GM21381 (cell line): ENCODE measurements around the gene CPM.

Experiments
- ATAC-seq: cut with Tn5 transposase; IDR thresholded peaks from one replicate; pipeline ENCODE4 v1.9.1; 2021; ENCODE audit warnings: mild to moderate bottlenecking, moderate library complexity; ENCODE audit not compliant: unreplicated experiment

CPM gene

GRCh38 chr12:68910128-68910527, 22.8 kb downstream of the CPM start:
- no peak for ATAC-seq

- no peak for ATAC-seq
Observed at GRCh38 chr12:68908076-68908475, 24.9 kb downstream of the CPM start.

GRCh38 chr12:68905733-68906132, 27.2 kb downstream of the CPM start:
- no peak for ATAC-seq

GRCh38 chr12:68904351-68904962, 28.5 kb downstream of the CPM start:
- ATAC-seq: no peak

- no peak for ATAC-seq
Observed at GRCh38 chr12:68903511-68903910, 29.5 kb downstream of the CPM start.

GRCh38 chr12:68901551-68901950, 31.4 kb downstream of the CPM start:
- ATAC-seq: no peak

GRCh38 chr12:68901145-68901544, 31.8 kb downstream of the CPM start:
- no peak for ATAC-seq

GRCh38 chr12:68900241-68900640, 32.7 kb downstream of the CPM start:
- ATAC-seq: no peak

- ATAC-seq: no peak
Observed at GRCh38 chr12:68899251-68899771, 33.7 kb downstream of the CPM start.

- no peak for ATAC-seq
Observed at GRCh38 chr12:68896881-68897540, 36.0 kb downstream of the CPM start.

GRCh38 chr12:68894276-68894855, 38.6 kb downstream of the CPM start:
- no peak for ATAC-seq

- no peak for ATAC-seq
Observed at GRCh38 chr12:68893741-68894140, 39.2 kb downstream of the CPM start.

- ATAC-seq: no peak
Observed at GRCh38 chr12:68893201-68893600, 39.8 kb downstream of the CPM start.

- no peak for ATAC-seq
Observed at GRCh38 chr12:68891141-68891540, 41.8 kb downstream of the CPM start.

GRCh38 chr12:68890701-68891113, 42.3 kb downstream of the CPM start:
- no peak for ATAC-seq

GRCh38 chr12:68888243-68888642, 44.7 kb downstream of the CPM start:
- ATAC-seq: no peak

GRCh38 chr12:68887641-68888040, 45.3 kb downstream of the CPM start:
- ATAC-seq: no peak

- ATAC-seq: no peak
Observed at GRCh38 chr12:68886636-68887572, 46.1 kb downstream of the CPM start.

GRCh38 chr12:68885381-68885780, 47.6 kb downstream of the CPM start:
- ATAC-seq: no peak

- no peak for ATAC-seq
Observed at GRCh38 chr12:68884251-68884650, 48.7 kb downstream of the CPM start.

GRCh38 chr12:68883151-68883550, 49.8 kb downstream of the CPM start:
- ATAC-seq: no peak
